ELR (cell line): ENCODE measurements around the gene BLVRB.
"Not testable (repeated sequence)": the region's sequence is repeated elsewhere in the genome, so short reads cannot be mapped to it uniquely, and the experiment has no call there.

ENCODE experiments used
- DNase-seq: peaks from one replicate; pipeline ENCODE4 v3.0.0-alpha.2; 2015; ENCODE audit warnings: low read depth

The BLVRB gene

DNA sequence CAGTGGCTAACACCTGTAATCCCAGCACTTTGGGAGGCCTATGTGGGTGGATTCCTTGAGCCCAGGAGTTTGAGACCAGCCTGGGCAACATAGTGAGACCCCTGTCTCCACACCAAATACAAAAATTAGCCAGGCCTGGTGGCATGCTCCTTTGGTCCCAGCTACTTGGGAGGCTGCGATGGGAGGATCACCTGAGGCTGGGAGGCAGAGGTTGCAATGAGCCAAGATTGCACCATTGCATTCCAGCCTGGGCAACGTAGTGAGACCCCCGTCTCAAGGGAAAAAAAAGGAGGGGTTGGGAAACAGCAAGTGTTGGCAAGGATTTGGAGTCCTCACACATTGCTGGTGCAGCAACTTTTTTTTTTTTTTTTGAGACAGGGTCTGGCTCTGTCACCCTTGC lies 20.5 kb upstream of the BLVRB start:
- DNase-seq, result no peak

DNA sequence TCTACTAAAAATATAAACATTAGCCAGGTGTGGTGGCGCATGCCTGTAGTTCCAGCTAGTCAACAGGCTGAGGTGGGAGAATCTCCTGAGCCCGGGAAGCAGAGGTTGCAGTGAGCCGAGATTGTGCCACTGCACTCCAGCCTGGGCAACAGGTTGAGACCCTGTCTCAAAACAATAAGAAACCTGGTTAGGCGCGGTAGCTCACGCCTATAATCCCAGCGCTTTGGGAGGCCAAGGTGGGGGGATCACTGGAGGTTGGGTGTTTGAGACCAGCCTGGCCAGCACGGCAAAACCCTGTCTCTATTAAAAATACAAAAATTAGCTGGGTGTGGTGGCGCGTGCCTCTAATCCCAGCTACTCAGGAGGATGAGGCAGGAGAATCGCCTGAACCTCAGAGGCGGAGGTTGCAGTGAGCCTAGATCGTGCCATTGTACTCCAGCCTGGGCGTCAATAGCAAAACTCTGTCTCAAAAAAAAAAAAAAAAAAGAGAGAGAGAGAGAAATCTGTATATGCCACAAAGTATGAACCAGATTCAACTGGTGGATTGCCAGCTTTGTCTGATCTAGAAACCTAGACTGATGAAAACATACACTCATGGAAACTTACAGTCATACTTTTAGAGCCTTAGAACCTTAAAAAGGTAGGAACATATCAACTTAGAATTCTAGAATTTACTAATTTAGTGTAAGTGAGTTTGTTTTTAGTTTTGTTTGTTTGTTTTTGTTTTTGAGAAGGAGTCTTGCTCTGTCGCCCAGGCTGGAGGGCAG lies 10.5 kb upstream of the BLVRB start:
- DNase-seq, result not testable (repeated sequence)

DNA sequence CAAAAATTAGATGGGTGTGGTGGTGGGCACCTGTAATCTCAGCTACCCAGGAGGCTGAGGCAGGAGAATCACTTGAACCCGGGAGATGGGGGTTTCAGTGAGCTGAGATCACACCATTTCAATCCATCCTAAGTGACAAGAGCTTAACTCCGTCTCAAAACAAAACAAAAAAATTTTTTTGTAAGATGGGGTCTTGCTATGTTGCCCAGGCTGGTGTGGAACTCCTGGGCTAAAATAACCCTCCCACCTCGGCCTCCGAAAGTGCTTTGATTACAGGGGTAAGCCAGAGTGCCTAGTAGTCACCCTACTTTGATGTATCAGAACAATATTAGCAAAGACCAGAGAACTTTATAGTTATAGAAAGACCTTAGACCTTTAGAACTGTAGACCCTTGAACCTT lies 9.2 kb upstream of the BLVRB start:
- DNase-seq, result no peak

DNA sequence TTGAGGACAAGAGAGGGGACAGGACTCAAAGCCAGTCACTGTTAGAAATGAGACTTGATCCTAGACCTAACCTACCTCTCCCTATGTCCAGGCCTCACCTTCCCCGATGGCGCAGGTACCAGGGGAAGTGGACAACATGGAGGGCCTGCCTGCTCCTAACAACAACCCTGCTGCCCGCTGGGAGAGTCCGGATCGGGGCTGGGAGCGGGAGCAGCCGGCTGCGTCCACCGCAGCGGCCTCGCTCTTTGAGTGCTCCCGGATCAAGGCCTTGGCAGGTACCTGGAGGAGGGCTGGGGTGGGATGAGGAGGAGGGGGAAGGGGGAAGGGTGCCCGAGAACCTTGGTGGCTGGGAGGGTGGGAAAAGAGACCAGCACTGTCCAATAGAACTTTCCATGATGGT lies 7.0 kb upstream of the BLVRB start:
- no peak for DNase-seq

DNA sequence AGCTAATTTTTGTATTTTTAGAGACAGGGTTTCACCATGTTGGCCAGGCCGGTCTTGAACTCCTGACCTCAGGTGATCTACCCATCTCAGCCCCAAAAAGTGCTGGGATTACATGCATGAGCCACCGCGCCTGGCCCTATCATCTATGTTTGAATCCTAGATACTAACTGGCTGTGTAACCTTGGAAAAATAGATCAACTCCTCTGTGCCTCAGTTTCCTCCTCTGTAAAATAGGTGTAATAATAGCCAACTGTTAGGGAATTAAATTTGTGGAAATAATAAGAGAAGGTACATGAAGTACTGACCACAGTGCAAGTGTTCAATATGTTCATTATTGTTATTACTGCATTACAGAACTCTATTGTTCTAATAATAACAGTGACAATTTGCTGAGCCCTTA lies 5.6 kb upstream of the BLVRB start:
- DNase-seq, result no peak

DNA sequence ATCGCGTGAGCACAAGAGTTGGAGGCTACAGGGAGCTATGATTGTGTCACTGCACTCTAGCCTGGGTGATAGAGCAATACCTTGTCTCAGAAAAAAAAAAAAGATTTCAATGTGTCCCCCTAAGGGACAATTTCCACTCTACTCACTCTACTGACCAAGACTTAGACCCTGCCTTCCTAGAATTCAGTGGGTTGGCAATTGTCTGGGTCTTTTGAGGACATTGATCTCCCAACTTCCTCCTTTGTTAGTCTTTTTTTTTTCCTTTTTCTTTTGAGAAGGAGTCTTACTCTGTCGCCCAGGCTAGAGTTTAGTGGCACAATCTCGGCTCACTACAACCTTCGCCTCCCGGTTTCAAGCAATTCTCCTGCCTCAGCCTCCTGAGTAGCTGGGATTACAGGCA lies 3.5 kb upstream of the BLVRB start:
- DNase-seq, result no peak

DNA sequence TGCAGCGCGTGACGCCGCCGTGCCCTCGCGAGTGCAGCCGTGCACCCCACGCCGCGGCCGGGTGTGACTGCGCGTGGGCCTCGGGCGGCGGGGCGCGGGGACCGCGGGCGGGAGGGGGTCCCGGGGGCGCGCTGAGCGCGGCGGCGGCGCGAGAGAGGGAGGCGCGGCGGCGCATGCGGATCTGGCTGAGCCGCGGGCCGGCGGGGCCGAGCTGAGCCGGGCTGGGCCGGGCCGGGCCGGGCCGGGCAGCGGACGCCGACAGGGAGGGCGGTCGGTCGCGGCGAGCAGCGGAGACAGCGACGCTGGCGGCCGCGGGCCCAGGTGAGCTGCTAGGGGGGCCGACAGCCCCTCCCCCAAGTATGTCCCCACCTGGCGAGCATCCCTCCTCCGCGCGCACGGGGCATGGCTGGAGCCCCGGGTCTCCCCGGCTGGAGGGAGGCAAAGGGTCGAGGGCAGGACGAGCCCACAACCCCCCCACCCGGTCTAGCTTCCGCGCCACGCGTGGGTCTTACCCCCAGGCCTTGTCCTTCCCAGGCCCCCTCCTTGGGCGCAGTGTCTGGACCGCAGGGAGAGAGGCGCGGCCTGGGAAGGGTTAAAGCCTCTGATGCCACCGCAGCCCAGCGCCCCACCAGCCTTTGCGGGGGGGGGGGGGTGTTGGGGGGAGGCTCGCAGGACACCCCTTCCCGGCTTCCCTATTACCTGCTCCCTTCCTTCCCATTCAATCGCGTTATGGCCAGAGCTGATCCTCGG lies 1.6 kb upstream of the BLVRB start, which contains the start of gene SPTBN4:
Gene SPTBN4 (plus strand): TSS at position 17 of the 750 bp plus-strand sequence. CDS start 5,621 bp downstream, outside the sequence.
- no peak for DNase-seq

DNA sequence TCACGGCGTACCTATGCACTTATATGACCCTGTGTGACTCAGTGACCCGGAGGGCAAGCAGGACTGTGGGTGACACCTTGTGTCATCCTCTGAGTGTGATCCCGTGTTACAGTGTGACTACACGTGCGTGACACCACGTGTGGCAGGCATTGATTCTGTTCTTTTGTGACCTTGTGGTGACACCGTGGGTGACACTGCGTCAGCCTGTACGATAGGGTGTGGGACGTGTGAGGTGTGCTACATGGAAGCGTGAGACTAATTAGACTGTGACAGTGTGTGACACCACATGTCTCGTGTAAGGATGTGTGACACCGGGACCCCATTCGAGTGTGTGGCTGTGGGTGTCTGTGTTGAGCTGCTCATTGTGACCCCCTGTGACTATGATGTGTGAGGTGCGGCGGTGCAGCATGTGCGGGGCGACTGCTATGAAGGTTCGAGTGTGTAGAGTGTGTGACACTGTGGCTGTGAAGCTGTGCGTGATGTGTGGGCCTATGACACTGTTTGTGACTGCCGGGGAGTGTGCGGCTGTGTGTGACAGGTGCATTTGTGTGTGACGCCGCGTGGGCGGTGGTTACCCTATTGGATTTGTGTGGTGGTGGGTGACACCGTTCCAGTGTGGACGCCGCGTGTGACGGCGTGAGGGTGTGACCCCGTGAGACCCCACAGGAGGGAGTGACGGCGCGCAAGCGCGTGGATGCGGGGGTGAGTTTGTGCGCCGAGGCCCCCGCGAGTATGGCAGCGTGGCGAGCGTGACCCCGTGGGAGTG lies 857 bp upstream of the BLVRB start:
- DNase-seq, result no peak

DNA sequence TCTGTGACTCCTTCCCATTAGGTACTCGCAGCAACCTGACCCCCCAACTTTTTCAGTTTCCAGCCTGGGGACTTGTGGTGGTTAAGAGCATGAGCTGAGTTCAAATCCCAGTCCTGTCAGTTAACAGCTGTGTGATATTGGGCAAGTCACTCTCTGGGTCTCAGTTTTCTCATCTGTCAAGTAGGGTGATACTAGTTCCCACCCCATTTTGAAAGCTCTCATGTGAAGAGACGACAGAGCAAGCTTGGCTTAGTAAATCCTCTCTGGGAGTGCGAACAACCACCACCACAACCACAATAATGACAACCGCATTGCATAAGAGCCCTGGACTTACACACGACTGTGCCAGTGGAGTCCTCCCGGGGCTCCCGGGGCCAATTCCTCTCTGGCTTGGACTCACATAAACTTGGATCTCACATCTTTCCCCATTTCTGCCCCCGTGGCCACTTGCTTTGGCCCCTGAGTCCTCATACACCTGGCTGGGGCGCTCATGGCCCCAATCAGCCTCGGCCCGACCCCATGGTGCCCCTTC lies 454 bp downstream of the BLVRB start:
- peak; percentile 69 for DNase-seq

DNA sequence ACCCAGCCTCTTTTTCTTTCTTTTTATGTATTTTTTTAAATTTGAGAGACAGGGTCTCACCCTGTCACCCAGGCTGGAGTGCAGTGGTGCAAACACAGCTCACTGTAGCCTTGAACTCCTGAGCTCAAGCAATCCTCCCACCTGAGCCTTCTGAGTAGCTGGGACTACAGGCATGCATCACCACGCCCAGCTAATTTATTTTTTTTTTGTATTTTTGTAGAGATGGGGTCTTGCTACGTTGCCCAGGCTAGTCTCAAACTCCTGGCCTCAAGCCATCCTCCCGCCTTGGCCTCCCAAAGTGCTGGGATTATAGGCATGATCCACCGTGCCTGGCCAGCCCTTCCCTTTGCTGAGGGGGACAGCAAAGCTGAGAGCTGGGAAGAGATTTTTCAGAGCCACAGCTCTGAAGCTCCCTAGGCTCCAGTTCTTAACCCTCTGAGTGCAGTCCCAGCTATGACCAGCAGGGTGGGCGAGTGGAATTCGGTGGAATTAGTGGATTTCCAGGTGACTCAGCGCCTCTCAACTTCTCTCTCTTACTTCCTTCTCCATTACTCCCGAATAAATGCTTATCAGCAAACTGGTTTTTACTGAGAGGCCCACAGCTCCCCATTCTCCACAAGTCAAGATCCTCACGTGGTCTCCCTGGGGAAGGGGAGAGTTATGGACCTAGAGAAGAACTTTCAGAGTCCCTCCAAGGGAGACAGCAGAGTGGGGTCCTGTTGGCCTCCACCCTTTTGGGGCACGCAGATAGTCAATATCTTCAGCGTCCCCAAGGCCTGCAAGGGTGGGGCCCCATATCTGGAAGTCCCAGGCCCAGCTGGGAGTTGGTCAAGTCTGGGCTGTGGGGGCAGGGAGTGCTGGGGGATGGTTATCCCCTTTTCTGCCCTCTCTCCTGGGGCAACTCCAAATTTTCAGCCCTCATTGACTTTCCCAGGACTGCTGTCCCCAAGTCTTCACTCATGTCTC lies 1.2 kb downstream of the BLVRB start:
- peak; percentile 94 for DNase-seq

DNA sequence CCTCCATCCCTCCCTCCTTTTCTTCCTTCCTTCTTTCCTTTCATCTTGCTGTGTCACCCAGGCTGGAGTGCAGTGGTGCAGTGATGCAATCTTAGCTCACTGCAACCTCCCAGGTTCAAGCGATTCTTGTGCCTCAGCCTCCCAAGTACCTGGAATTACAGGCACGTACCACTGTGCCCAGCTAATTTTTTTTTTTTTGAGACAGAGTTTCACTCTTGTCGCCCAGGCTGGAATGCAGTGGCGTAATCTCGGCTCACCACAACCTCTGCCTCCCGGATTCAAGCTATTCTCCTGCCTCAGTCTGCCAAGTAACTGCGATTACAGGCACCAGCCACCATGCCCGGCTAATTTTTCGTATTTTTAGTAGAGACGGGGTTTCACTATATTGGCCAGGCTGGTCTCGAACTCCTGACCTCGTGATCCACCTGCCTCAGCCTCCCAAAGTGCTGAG lies 1.9 kb downstream of the BLVRB start:
- DNase-seq, result peak; percentile 9

DNA sequence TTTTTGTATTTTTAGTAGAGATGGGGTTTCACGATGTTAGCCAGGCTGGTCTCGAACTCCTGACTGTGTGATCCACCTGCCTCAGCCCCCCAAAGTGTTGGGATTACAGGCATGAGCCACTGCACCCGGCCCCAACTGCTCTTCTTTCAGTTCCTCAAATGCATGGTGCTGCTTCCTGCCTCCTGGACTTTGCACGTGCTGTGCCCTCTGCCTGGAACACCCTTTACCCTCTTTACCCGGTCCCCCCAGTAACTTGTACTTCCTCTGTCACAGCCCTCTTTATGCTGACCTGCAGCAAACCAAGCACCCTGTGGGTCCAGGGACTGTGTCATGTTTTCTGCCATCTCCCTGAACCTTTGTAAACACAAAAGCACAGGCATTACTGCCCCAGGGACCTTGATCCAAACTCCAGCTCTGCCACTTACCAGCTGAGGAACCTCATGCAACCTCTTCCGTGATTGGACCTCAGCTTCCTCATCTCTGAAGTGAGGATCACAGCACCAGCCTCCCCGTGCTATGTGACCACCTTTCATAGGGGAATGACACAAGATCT lies 3.8 kb downstream of the BLVRB start:
- no peak for DNase-seq

DNA sequence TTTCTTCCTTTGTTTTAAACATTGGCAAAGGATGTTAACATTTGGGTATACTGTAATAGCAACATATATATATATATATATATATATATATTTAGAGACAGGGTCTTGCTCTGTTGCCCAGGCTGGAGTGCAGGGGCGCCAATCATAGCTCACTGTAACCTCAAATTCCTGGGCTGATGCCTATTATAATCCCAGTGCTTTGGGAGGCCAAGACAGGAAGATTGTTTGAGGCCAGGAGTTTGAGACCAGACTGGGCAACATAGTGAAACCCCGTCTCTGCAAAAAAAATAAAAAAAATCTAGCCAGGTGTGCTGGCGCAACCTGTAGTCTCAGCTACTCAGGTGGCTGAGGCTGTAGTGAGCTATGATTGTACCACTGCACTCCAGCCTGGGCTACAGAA lies 5.4 kb downstream of the BLVRB start:
- no peak for DNase-seq

DNA sequence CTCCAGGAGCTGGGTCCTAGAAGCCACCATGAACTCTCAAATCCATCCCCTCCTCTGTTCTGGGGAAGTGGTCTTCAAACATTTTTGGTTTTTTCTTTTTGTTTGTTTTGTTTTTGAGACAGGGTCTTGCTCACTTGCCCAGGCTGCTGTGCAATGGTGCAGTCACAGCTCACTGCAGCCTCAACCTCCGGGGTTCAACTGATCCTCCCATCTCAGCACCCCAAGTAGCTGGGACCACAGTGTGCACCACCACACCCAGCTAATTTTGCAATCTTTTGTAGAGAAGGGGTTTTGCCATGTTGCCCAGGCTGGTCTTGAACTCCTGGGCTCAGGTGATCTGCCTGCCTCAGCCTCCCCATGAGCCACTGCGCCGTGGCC lies 7.0 kb downstream of the BLVRB start:
- DNase-seq, result no peak

DNA sequence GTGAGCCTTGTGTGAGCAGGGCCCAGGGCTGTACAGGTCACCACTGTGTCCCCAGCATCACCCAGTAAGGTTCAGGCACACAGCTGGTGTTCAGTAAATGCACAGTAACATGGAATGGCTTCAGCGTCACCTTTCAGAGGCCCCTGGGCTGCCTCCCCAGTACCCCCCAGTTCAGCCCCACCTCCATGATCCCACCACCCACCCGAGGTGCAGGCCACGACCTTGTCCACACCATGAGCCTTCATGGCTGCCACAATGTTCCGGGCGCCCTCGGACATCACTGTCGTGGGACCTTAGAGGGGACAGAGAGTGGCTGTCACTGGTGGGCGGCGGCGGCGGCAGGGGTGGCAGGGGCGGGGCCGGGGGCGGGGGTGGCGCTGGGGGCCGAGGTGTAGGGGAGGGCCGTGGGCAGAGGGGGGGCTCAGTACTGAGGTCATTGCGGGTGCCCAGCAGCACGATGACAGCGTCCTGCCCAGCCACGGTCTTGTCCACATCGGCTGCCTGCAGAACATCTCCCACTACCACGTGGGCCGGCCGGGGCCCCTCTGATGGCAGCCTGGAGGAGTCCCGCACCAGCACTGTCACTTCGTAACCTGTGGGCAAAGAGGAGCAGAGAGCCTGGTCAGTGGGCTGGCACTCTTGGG lies 7.5 kb downstream of the BLVRB start:
- DNase-seq, result no peak

DNA sequence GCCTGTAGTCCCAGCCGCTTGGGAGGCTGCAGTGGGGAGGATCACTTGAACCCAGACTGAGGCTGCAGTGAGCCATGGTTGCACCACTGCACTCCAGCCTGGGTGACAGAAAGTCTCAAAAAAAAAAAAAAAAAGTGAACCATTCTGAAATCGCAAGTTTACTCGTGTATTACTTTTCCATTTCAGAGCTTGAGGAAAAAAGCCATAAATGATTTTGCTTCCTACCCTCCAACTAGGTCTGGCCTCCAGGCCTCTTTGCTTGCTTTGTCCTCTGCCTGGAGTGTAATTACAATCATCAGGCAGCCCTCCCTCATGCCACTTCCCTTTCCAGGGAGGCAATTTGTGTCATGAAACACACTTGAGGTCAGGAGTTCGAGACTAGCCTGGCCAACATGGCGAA lies 8.5 kb downstream of the BLVRB start:
- no peak for DNase-seq

DNA sequence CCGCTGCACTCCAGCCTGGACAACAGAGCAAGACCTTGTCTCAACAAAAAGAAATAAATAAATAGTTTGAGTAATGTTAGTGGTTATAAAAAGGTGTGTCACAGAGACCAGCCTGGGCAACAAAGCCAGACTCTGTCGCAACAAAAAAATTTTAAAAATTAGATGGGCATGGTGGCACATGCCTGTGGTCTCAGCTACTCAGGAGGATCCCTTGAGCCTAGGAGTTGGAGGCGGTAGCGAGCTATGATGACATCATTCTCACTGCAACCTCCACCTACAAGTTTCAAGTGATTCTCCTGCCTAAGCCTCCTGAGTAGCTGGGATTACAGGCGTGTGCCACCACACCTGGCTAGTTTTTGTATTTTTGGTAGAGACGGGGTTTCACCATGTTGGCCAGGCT lies 11.6 kb downstream of the BLVRB start:
- DNase-seq, result peak; percentile 23

DNA sequence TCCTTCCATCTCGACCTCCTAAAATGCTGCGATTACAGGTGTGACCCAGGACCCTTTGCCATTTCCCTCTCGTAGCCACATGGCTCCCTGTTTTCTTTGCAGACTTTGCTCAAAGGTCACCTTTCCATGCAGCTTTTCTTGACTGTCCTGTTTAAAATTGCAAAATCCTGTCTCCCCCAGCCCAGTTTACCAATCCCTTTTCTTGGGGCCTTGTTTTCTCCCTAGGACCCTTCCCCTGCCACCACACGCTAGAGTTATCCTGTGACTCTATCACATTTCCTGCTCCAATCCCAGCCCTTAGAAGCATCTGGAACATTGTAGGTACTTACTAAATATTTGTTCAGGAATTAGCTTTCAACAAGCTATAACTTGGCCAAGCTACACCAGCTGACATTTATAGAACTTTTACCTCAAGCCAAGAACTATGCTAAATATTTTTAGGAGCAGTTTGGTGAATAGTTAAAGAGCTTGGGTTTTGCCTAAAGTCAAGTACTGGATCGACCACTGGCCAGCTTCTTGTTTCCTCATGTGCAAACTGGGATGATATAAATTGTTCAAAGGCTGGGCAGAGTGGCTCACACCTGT lies 12.3 kb downstream of the BLVRB start:
- DNase-seq, result no peak

DNA sequence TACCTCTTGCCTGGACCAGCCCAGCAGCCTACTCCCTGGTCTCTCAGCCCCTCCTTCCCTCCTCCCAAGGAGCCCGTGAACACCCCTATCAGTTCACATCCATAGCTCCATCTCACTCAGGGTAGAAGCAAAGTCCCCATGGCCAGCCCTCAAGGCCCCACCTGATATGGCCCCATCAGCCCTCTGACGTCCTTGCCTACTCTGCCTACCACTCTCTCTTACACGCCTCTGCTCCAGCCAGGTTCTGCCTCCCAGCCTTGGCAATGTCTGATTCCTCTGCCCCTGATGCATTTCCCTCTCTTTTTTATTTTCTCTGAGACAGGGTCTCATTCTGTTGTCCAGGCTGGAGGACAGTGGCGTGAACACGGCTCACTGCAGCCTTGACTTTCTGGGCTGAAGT lies 13.5 kb downstream of the BLVRB start:
- DNase-seq, result no peak

DNA sequence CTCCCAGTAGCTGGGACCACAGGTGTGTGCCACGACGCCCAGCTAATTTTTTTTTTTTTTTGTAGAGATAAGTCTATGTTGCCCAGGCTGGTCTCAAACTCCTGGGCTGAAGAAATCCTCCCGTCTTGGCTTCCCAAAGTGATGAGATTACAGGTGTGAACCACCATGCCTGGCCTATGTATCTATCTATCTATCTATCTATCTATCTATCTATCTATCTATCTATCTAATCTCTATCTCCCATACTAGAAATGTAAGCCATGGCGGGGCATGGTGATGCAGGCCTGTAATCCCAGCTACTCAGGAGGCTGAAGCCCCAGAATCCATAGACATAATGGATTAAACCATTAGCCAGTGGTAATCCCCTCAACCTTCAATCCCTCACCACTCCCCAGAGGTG lies 14.9 kb downstream of the BLVRB start:
- no peak for DNase-seq
